SK-N-MC (cell line): ENCODE measurements around the gene SH3BP5.

Experiments
- EZH2 ChIP-seq: fragments of 200-600 bp; sonication (generic); IDR thresholded peaks from one replicate; pipeline ENCODE4 v1.6.1; 2017; ENCODE audit warnings: antibody characterized with exemption
- POLR2AphosphoS5 ChIP-seq: IDR thresholded peaks from 2 replicates; pipeline ENCODE4 v1.6.1; 2012; ENCODE audit warnings: mild to moderate bottlenecking, low read depth, low read length, borderline replicate concordance

DNA sequence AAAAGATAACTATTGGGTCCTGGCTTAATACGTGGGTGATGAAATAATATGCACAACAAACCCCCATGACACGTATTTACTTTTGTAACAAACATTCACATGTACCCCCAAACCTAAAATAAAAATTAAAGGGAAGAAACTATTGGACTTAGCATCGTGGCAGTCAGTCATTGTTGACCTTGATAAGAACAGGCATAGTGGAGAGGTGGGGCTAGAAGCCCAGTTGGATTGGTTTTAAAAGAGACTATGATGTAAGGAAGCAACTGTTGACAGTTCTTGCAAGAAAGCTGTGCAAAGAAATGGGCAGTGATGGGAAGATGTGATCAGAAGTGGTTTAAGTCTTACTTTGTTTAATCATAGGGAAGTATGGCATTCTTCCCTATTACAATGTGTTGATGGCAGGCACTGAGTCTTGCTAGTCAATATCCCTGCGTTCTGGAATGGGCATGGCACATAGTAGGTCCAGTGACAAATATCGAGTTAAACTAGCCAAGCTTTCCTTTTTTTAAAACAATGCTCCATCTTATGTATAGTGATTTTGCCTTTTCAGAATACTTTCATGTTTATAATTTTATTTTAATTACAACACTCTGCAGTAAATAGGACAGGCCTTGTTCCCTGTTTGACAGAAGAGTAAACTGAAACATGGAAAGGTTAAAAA lies 88.4 kb downstream of the SH3BP5 start:
- TF ChIP-seq EZH2: no peak
- no peak for TF ChIP-seq POLR2AphosphoS5
